ENCODE measurements around the gene BMPR2.
"Not testable (repeated sequence)": the region's sequence is repeated elsewhere in the genome, so short reads cannot be mapped to it uniquely, and the experiment has no call there.

BMPR2 gene

DNA sequence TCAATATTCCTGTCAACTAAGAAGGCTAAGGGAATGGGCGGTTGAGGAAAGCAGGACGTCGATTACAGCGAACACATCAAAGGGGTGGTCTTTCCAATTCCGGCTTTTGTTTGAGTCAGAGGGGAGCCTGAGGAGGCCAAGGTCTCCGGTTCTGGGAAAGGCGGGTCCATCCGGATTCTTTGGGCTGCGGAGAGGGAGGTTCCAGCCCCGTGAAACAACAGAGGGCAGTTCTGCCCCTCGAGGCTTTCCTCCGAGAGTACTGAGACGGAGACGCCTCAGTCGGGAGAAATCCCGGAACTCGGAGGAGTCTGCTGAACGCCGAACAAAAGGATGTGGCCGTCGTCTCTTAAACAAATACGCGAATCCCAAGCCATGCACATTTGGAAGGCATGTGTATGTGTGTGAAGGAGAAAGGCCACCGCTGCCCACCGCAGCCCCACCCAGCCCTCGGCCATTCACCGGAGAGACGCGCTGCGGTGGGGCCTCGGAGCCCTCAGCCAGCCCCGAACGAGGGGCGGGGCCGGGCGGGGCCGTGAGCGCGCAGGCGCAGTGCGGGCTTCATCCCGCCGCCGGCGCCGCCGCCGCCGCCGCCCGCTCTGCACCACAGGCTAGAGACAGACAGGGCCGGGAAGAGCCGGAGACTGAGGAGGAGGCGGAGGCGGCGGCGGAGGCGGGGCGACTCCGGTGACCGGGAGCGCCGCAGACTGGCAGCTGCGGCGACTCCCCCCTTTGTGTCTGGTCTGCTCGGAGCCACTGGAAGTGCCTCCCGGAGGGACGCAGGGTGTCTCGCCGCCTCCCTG is at the start of gene BMPR2:
Gene BMPR2, plus strand, starts transcription at position 719 of the 800 bp plus-strand sequence. CDS start 1,148 bp downstream, outside the sequence.
- peak; percentile 95 for DNase-seq

GRCh38 chr2:202327858-202328257 is 48.3 kb upstream of the BMPR2 start:
- no peak for DNase-seq

- DNase-seq: peak; percentile 28
These were observed 40.2 kb upstream of the BMPR2 start for GRCh38 chr2:202335791-202336467.

DNA sequence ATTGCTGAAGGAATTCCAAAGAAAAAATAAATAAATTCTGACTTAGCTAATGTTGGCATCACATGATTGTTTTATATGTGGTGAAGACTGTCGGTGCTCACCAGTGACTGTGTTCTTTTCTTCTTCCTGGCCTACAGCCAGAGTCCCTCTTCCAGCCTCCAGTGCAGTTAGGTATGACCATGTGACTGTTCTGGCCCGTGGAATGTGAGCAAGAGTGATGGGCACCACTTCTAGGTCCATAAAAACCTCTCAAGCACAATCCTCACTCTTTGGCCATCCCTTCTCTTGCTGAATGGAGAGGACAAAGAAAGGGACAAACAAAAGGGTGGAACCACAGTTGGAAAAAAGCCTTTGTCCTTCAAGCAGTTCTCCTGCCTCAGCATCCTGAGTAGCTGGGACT is 39.0 kb upstream of the BMPR2 start:
- DNase-seq: no peak

DNA sequence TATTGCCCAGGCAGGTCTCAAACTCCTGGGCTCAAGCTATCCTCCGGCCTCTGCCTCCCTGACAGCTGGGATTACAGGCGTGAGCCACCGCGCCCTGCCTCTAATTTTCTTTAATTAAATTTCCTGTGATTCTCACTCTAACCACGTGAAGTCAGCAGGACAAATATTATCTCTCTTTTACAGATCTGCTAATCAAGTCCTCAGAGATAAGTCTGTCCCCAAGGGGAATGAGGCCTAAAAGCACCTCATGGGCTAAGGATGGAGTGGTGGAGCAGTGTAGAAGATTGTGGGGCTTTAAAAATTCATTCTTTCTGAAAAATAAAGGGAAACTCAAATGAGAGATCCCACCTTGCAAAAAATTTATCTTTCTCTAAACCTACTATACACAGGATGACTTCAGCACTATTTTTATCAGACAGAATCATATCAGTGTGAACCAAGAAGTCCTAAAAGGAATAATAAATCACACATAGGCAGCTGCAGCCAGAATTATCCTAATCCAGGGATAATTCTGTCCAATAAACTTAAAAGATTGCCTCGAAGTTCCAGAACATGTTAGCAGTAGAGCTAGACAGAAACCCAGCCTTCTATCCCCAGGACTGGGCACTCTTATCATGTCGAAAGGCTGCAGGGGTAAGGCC is 38.3 kb upstream of the BMPR2 start:
- no peak for DNase-seq

GRCh38 chr2:202339071-202339870 is 36.9 kb upstream of the BMPR2 start:
- no peak for DNase-seq

- DNase-seq: no peak
These were observed 31.9 kb upstream of the BMPR2 start for GRCh38 chr2:202344178-202344577.

GRCh38 chr2:202346180-202346579 is 29.9 kb upstream of the BMPR2 start:
- no peak for DNase-seq

- DNase-seq: no peak
These were observed 22.7 kb upstream of the BMPR2 start for GRCh38 chr2:202353430-202353829.

GRCh38 chr2:202355993-202356505 is 20.1 kb upstream of the BMPR2 start:
- no peak for DNase-seq

DNA sequence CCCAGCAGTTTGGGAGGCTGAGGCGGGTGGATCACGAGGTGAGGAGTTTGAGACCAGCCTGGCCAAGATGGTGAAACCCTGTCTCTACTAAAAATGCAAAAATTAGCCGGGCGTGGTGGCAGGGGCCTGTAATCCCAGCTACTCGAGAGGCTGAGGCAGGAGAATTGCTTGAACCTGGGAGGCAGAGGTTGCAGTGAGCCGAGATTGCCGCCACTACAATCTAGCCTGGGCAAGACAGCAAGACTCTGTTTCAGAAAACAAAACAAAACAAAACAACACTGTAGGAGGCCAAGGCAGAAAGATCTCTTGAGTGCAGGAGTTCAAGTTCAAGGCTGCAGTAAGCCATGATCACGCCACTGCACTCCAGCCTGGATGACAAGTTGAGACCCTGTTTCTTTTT is 17.2 kb upstream of the BMPR2 start:
- DNase-seq: not testable (repeated sequence)

DNA sequence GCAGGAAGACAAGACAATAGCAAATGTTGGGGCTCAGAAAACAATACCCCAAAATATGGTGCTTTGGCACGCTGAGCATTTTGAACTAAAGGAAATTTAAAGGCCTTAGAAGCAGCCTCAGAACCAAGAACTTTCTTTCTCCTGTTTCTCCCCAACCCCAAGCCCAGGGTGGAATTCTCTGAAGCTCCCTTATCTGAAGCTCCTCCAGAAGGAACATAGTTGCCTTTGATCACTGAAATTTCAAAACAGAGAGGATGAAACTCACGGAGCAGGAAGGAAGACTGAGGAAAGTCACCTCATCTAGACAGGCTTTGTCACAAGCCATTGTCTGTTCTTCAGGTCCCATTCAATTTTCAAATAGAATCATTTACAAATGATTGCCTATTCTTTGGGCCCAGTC is 15.5 kb upstream of the BMPR2 start:
- DNase-seq: no peak

DNA sequence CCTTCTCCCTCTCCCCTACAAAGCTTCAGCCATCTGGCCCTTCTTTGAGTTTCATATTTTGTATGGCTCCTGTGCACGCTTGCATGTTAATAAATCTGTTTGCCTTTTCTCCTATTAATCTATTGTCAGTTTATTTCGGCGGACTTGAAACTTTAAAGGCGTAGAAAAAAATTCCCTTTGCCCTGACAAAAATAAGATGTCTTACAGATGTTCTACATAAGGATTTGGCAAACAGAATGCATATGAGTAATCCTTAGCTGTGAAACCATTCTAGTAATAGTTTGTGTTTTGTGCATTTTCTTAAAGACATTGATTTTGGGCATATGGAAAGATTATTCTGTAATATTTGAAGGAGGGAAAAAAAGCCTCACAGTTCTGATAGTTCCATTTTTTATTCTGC is 15.0 kb upstream of the BMPR2 start:
- DNase-seq: no peak

- DNase-seq: no peak
These were observed 2.6 kb upstream of the BMPR2 start for GRCh38 chr2:202373490-202373889.

- DNase-seq: not testable (repeated sequence)
These were observed 1.7 kb upstream of the BMPR2 start for GRCh38 chr2:202374383-202374782.

GRCh38 chr2:202375033-202375608 is 1.0 kb upstream of the BMPR2 start:
- peak; percentile 90 for DNase-seq

DNA sequence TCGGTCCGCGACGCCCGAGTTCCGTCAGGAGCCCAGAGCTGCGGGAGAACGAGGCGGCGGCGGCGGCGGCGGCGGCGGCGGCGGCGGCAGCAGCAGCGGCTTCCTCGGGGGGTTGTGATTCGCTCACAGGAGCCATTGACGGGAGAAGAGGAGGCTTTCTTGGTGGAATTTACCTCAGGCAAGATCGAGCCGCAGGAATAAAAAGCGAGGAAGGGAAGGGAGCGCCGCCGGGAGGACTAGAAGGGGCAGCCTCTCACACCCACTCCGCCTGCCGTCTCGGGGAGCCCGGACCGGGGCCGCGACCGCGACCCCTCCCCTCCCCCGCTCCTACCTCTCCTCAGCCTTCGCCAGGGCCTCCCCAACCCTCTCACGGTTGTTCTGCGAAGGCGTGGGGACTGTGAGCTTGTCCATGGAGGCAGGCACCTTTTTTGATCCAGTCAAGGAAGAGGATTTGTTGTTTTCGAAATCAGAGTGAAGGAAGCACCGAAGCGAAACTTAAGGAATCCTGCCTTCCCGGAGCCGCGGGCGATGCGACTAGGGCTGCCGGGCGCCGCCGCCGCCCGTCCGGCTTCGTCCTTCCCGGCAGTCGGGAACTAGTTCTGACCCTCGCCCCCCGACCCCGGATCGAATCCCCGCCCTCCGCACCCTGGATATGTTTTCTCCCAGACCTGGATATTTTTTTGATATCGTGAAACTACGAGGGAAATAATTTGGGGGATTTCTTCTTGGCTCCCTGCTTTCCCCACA is 506 bp downstream of the BMPR2 start:
- no peak for DNase-seq

GRCh38 chr2:202377207-202377761 is 1.2 kb downstream of the BMPR2 start:
- peak; percentile 59 for DNase-seq

- no peak for DNase-seq
These were observed 1.9 kb downstream of the BMPR2 start for GRCh38 chr2:202378001-202378400.

DNA sequence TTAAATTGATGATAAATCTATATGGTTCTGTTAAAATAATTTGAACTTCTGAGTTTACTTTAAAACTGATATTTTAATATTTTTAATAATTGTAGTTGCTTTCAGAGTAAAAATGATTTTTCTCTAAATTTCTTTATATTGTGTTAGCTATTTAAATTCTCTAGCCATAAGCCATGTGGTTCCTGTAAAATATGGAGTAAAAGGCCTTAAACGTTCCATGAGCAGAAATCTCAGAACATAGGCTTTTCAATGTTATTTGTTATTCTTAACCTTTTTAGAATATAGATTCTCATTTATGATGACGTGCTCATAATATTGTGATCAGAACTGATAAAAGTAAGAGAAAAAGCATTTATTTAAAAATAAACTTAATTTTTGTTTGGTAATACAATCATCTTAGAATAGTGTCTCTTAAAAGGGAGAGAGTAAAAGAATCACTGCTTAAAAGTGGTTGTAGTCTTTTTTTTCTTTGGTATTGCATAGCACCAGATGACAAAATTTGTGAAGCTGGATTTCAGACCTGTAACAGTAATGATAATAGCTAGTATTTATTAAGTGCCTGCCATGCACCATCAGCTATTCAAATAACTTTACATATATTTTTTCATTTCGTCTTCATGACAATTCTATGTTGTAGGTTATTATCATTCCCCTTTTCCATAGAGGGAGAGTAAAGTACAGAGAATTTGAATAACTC is 2.7 kb downstream of the BMPR2 start:
- no peak for DNase-seq

- no peak for DNase-seq
These were observed 6.6 kb downstream of the BMPR2 start for GRCh38 chr2:202382684-202383083.

Data from left hindlimb (tissue), 1 donor.